GM18505 (cell line): ENCODE measurements around the gene SETD3.

Source experiments
- ATAC-seq: cut with Tn5 transposase; IDR thresholded peaks from one replicate; pipeline ENCODE4 v1.9.1; 2021; ENCODE audit not compliant: unreplicated experiment
- POLR2A ChIP-seq: IDR thresholded peaks from 4 replicates; pipeline ENCODE4 v1.6.1; 2011; ENCODE audit warnings: borderline replicate concordance; ENCODE audit not compliant: insufficient read depth, insufficient read length; ENCODE audit errors: extremely low read depth

The SETD3 gene

DNA sequence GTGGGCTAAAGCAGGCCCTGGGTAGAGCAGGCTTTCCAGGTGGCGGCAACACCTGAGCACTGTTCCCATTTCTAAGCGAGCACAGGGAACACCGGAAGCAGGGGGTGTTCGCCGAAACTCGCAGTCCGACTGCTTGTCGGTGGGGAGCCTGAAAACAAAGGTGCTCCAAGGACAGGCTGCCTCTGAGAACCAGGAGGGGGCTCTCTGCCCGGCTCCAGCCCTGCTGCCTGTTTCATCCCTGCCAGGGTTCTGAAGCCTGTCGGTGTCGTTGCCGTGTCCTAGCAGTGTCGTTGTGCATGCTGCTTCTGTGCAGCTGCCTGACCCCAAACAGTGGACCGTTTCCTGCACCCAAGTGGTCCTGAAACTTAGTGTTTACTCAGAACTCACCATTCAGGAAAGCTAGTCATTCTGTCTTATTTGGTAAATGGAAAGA lies 22.3 kb upstream of the SETD3 start:
- no peak for TF ChIP-seq POLR2A
- ATAC-seq: no peak

DNA sequence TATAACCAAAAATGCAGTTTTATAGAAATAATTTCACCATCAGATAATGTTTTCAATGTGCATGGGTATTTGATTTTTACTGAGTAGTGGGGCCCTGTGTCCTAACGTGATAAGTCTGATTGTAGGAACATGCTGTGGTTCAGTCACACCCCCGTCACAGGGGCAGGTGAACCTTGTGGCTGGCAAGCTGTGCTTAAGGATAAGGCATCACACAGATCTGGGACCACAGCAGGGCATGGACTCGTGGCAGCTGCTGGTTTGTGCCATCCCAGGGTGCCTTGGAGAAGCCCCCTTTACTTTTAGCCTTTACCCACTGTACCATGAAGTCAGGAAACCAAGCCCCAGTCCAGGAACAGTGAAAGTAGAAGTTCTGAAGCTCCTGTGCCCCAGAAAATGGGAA lies 17.2 kb upstream of the SETD3 start:
- no peak for ATAC-seq
- TF ChIP-seq POLR2A: no peak

- no peak for ATAC-seq
- no peak for TF ChIP-seq POLR2A
Measured at GRCh38 chr14:99497341-99497740, 16.7 kb upstream of the SETD3 start.

DNA sequence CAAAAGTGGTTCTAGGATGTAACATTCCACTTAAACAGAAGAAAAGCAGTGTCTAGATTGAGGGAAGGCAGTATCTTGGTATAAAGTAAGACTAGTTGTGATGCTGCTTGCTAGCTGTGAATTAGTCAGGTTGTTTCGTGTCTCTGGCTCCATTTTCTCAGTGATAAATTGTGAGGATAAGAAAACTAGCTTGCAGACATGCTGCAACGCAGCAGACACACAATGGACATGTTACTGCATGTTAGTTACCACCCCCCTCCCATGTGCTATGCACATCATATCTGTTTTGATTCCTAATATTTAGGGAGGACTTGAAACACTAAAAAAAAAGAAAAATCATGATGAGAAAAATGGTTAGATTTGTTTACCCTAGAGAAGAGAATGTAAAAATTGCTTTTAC lies 3.4 kb upstream of the SETD3 start:
- no peak for TF ChIP-seq POLR2A
- no peak for ATAC-seq

GRCh38 chr14:99481745-99482099 lies 1.1 kb upstream of the SETD3 start:
- no peak for TF ChIP-seq POLR2A
- no peak for ATAC-seq

- peak; percentile 83 for ATAC-seq
- TF ChIP-seq POLR2A: peak; percentile 90
Measured at GRCh38 chr14:99480917-99481744, 472 bp upstream of the SETD3 start, which contains the start of gene CCNK. TSS of gene CCNK (plus strand) at chr14:99481409. CDS start at chr14:99492678, 11,269 bp downstream.

DNA sequence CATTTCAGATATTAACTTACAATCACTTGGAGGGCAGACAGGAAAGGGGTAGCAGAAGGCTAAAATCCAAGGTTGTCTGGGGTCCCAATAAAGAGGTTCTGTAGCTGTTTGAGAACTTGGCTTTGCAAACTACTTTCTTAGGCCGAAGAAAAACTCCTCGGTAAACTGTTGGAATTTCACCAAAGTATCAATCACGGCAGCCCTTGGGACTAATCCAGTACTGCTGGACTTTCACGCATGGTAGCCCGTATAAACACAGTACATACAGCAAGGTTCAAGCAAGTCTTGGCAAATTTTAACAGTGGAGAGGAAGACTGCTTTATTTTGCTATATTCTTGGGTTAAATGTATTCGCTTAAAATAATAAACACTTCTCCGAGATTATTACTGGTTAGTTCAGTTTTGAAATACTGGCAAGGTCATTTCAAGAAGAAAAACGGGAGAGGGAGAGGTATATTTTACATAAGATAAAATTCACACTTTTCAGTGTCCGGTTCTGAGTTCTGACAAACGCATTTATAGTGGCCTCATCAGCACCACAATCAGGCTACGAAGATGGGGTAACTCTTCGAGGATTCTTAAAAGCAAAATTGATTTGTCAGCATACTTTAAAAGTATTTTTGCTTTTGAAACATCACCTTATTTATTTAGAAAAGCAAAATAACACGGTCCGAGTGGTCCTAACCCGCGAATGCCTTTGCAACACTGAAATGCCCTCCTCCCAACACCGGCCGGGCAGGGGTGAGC lies 1.3 kb downstream of the SETD3 start:
- no peak for ATAC-seq
- TF ChIP-seq POLR2A: no peak

DNA sequence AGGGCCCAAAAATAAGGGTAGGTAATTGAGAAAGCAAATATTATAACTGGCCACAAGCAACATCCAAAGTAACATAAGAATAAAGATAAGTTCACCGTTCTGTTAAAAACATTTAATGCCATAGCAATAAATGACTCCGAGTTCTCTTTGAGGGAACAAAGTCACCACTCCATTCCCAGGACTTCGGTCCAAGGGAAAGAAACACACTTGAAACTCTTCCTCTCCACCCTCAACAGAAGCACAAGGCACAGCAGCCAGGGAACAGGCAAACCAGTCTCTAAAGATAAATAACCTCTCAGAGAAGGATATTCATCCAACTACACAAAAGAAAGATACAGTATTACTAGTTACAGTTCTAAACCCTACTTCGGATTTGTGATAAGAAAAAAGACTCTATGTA lies 2.5 kb downstream of the SETD3 start:
- no peak for TF ChIP-seq POLR2A
- ATAC-seq: no peak

DNA sequence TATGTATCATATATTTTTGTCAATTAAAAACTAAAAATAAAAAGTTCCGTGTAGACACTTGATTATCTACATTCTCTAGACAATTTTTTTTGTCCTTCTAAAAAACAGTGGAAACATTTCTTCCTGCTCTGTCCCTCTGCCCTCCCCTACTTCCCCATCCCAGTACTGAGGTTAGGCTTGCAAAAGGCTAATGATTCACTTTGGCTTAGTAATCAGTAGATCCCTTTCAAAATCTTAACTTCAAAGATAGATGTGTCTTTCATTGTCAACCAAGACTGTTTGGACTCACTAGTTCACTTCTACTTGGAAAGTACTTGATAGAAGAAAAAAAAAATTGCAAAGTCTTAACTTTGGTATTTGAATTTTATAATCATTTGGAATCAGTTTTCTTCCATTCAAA lies 3.8 kb downstream of the SETD3 start:
- TF ChIP-seq POLR2A: no peak
- no peak for ATAC-seq

GRCh38 chr14:99475660-99476059 lies 5.0 kb downstream of the SETD3 start:
- no peak for ATAC-seq
- no peak for TF ChIP-seq POLR2A

GRCh38 chr14:99475179-99475578 lies 5.5 kb downstream of the SETD3 start:
- no peak for ATAC-seq
- no peak for TF ChIP-seq POLR2A

DNA sequence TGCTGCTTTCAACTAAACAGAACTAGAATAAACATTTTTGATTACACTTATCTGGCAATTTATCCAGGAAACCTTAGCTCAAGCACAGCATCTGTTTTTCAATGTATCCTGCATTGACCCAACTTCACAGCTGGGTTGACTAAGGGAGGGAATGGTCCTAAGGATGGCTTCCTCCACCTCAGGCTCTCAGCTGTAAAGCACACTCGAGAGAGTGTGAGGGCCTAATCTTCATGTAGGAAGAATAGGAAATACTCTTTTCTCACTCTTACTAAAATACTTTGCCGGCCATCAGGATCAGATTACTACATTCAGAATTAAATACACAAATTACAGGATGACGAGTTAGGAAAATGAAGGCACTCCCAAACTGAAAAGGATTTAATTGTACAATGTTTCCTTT lies 7.2 kb downstream of the SETD3 start:
- ATAC-seq: no peak
- no peak for TF ChIP-seq POLR2A

- ATAC-seq: no peak
- TF ChIP-seq POLR2A: no peak
Measured at GRCh38 chr14:99472937-99473336, 7.7 kb downstream of the SETD3 start.

DNA sequence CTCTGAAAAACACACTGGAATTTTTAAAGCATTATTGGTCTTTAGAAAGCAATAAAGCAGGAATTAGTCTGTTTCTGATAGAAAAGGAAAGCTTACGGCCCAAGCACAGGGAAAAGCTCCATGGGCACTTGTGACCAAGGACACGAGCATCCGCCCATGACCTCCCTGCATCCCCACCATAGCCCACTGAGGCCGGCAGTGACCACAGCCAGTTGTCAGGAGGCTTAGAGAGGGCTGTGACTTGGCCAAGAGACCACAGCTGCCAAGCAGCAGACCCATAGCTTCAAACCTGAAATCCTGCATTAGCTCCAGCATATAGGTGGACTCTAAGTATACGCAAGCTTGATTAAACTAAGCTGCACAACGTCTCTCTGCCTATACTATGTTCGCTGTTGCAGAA lies 8.9 kb downstream of the SETD3 start:
- no peak for ATAC-seq
- no peak for TF ChIP-seq POLR2A
